H1 (cell line): ENCODE measurements around the gene RTTN. TPM values are rescaled to one million over a fixed set of nuclear protein-coding genes. Genes with fewer than 3 reads are reported as not detected.
A peak's percentile ranks its signal among the peaks of the same experiment; 100 is the strongest.

Experiments used
- CTCF ChIA-PET: fragments of 300-600 bp; sonication (Branson Sonifier 250); formaldehyde crosslinking; loops from one replicate; lab custom pipeline; 2021; ENCODE audit not compliant: partially characterized antibody; lab: Charles Lee
- POLR2A ChIA-PET: fragments of 300-600 bp; sonication (Branson Sonifier 250); formaldehyde crosslinking; loops from one replicate; lab custom pipeline; 2021; ENCODE audit warnings: inconsistent platforms; ENCODE audit not compliant: partially characterized antibody; lab: Charles Lee
- DNase-seq, 2 experiments: peaks; one replicate each; pipeline versions ENCODE4 v3.0.0 to v3.0.0-alpha.2; 2010 to 2022; ENCODE audit warnings: low spot score in 2 of 2, low read depth in 1 of 2, mixed read lengths in 1 of 2
- FAIRE-seq: peaks from 2 replicates; lab custom pipeline; 2011; peaks lifted over from hg19 to GRCh38; lab: Jason Lieb, UNC
- H2AFZ ChIP-seq: 2 replicates; pipeline ENCODE4 v1.8.1; 2012; ENCODE audit warnings: low read length, inconsistent platforms
- H2AK5ac ChIP-seq: 2 replicates; pipeline ENCODE4 v1.6.1; 2013; ENCODE audit warnings: low read depth, low read length
- H2BK120ac ChIP-seq: replicated peaks from 2 replicates; pipeline ENCODE3; 2013; ENCODE audit warnings: low read depth, low read length, inconsistent platforms
- H2BK12ac ChIP-seq: 2 replicates; pipeline ENCODE4 v1.6.1; 2013; ENCODE audit warnings: low read depth, low read length
- H2BK15ac ChIP-seq: 2 replicates; pipeline ENCODE4 v1.6.1; 2013; ENCODE audit warnings: low read length
- H2BK20ac ChIP-seq: 2 replicates; pipeline ENCODE4 v1.6.1; 2013; ENCODE audit warnings: low read length
- H2BK5ac ChIP-seq: 2 replicates; pipeline ENCODE4 v1.6.1; 2013; ENCODE audit warnings: low read depth, low read length
- H3K14ac ChIP-seq: 2 replicates; pipeline ENCODE4 v1.6.1; 2013; ENCODE audit warnings: inconsistent platforms; ENCODE audit not compliant: insufficient read length
- H3K18ac ChIP-seq: 2 replicates; pipeline ENCODE4 v1.6.1; 2013; ENCODE audit warnings: low read length; ENCODE audit errors: extremely low read depth
- H3K23ac ChIP-seq: 2 replicates; pipeline ENCODE4 v1.6.1; 2013; ENCODE audit warnings: inconsistent platforms; ENCODE audit not compliant: insufficient read length
- H3K23me2 ChIP-seq: 2 replicates; pipeline ENCODE4 v1.6.1; 2013; ENCODE audit warnings: low read depth, low read length
- H3K27ac ChIP-seq: 2 replicates; pipeline ENCODE4 v1.6.1; 2011; ENCODE audit warnings: low read depth, low read length, inconsistent platforms
- H3K27me3 ChIP-seq, 4 experiments: replicated peaks in 1 of 4; 1 replicate in 1 of 4; 2 replicates in 3 of 4; pipeline versions ENCODE4 v1.6.1 to v1.8.1; 2011 to 2013; ENCODE audit warnings: low read length in 3 of 4, mild to moderate bottlenecking in 3 of 4, inconsistent platforms in 2 of 4, mixed read lengths in 2 of 4, moderate library complexity in 1 of 4; ENCODE audit not compliant: control insufficient read depth in 3 of 4, insufficient read depth in 3 of 4; ENCODE audit errors: extremely low read depth in 1 of 4
- H3K36me3 ChIP-seq, 4 experiments: 2 replicates each; pipeline versions ENCODE4 v1.6.1 to v1.8.1; 2011 to 2013; ENCODE audit warnings: mild to moderate bottlenecking in 4 of 4, low read length in 3 of 4, moderate library complexity in 2 of 4, control low read depth in 1 of 4, inconsistent platforms in 1 of 4; ENCODE audit not compliant: insufficient read depth in 4 of 4, control insufficient read depth in 2 of 4
- H3K4ac ChIP-seq: replicated peaks from 2 replicates; pipeline ENCODE3; 2013; ENCODE audit warnings: low read length, low read depth, mixed read lengths, inconsistent platforms; ENCODE audit not compliant: insufficient read length
- H3K4me1 ChIP-seq, 4 experiments: replicated peaks in 1 of 4; 1 replicate in 1 of 4; 2 replicates in 3 of 4; pipeline versions ENCODE4 v1.6.1 to v1.8.1; 2011 to 2013; ENCODE audit warnings: low read length in 3 of 4, inconsistent platforms in 2 of 4, mixed read lengths in 1 of 4; ENCODE audit not compliant: insufficient read depth in 4 of 4, control insufficient read depth in 3 of 4
- H3K4me2 ChIP-seq, 2 experiments: 2 replicates each; pipeline versions ENCODE4 v1.6.1 to v1.8.1; 2011 to 2013; ENCODE audit warnings: low read depth in 2 of 2, low read length in 2 of 2, control low read depth in 1 of 2, inconsistent platforms in 1 of 2, mild to moderate bottlenecking in 1 of 2; ENCODE audit not compliant: insufficient read depth in 1 of 2
- H3K4me3 ChIP-seq, 4 experiments: fragments of 200-600, 300-600 bp in 1 of 4; sonication (generic), shearing (Covaris generic), sonication (Bioruptor Twin) in 1 of 4; 2 replicates each; pipeline versions ENCODE4 v1.5.1 to v1.8.1; 2011 to 2016; ENCODE audit warnings: low read length in 4 of 4, low read depth in 3 of 4, control low read depth in 2 of 4, inconsistent platforms in 2 of 4, mild to moderate bottlenecking in 2 of 4, mixed read lengths in 1 of 4, moderate library complexity in 1 of 4; ENCODE audit not compliant: insufficient read depth in 2 of 4; ENCODE audit errors: extremely low read depth in 1 of 4
- H3K56ac ChIP-seq: replicated peaks from 2 replicates; pipeline ENCODE3; 2013; ENCODE audit warnings: low read depth, mild to moderate bottlenecking, mixed read lengths, low read length, inconsistent platforms; ENCODE audit not compliant: insufficient read length
- H3K79me1 ChIP-seq: 2 replicates; pipeline ENCODE4 v1.6.1; 2013; ENCODE audit warnings: low read depth, low read length, control low read depth
- H3K79me2 ChIP-seq, 2 experiments: 2 replicates each; pipeline versions ENCODE4 v1.6.1 to v1.8.1; 2012 to 2013; ENCODE audit warnings: low read length in 2 of 2, mild to moderate bottlenecking in 2 of 2, inconsistent platforms in 1 of 2; ENCODE audit not compliant: insufficient read depth in 2 of 2, control insufficient read depth in 1 of 2
- H3K9ac ChIP-seq, 4 experiments: replicated peaks in 1 of 4; 1 replicate in 1 of 4; 2 replicates in 3 of 4; pipeline versions ENCODE4 v1.6.1 to v1.8.1; 2011 to 2013; ENCODE audit warnings: low read depth in 3 of 4, low read length in 3 of 4, control low read depth in 2 of 4, mild to moderate bottlenecking in 2 of 4, moderate library complexity in 2 of 4, inconsistent platforms in 1 of 4; ENCODE audit errors: extremely low read depth in 1 of 4
- H3K9me3 ChIP-seq, 2 experiments: 2 replicates each; pipeline versions ENCODE4 v1.6.1 to v1.8.1; 2012 to 2013; ENCODE audit warnings: mild to moderate bottlenecking in 2 of 2, moderate library complexity in 2 of 2, control low read depth in 1 of 2, inconsistent platforms in 1 of 2, low read depth in 1 of 2, low read length in 1 of 2, mixed read lengths in 1 of 2; ENCODE audit not compliant: insufficient read depth in 2 of 2
- H4K20me1 ChIP-seq, 2 experiments: replicated peaks in 1 of 2; 2 replicates each; pipeline versions ENCODE3 to v1.8.1; 2011 to 2013; ENCODE audit warnings: inconsistent platforms in 2 of 2, low read length in 2 of 2, mild to moderate bottlenecking in 1 of 2; ENCODE audit not compliant: insufficient read depth in 2 of 2, control insufficient read depth in 1 of 2
- H4K5ac ChIP-seq: 2 replicates; pipeline ENCODE4 v1.6.1; 2013; ENCODE audit warnings: low read length, low read depth, mixed read lengths, inconsistent platforms; ENCODE audit not compliant: insufficient read length
- H4K8ac ChIP-seq: 2 replicates; pipeline ENCODE4 v1.8.0; 2013; ENCODE audit warnings: mild to moderate bottlenecking, moderate library complexity, low read length, inconsistent platforms; ENCODE audit not compliant: insufficient read depth; ENCODE audit errors: extremely low read depth
- H4K91ac ChIP-seq: replicated peaks from 2 replicates; pipeline ENCODE3; 2013; ENCODE audit warnings: low read length, mixed read lengths, inconsistent platforms; ENCODE audit not compliant: insufficient read length
- GTF2F1 ChIP-seq: IDR thresholded peaks from 2 replicates; pipeline ENCODE4 v1.6.1; 2012; ENCODE audit warnings: low read depth, low read length, improper control_type of control experiment, borderline replicate concordance
- JUN ChIP-seq: IDR thresholded peaks from 2 replicates; pipeline ENCODE4 v1.6.1; 2011; ENCODE audit warnings: low read depth, mild to moderate bottlenecking, improper control_type of control experiment, low read length
- MAFK ChIP-seq: IDR thresholded peaks from 2 replicates; pipeline ENCODE4 v1.6.1; 2012; ENCODE audit warnings: low read depth, mild to moderate bottlenecking, improper control_type of control experiment, low read length
- PHF8 ChIP-seq: fragments of 200-600 bp; sonication (generic); conservative IDR thresholded peaks from 2 replicates; pipeline ENCODE4 v1.7.1; 2012; ENCODE audit warnings: low read depth, mild to moderate bottlenecking, inconsistent platforms, low read length, moderate library complexity
- TAF1 ChIP-seq: IDR thresholded peaks from 2 replicates; pipeline ENCODE4 v1.6.1; 2011; ENCODE audit warnings: mild to moderate bottlenecking, low read depth, low read length
- polyA plus RNA-seq, 7 experiments: library from polyadenylated mRNA; depleted of rRNA in 3 of 7; stranded (reverse) in 5 of 7; unstranded in 2 of 7; fragments of >200 nt in 5 of 7; fragments of 200-250 nt in 2 of 7; gene quantifications; 1 replicate in 5 of 7; 2 replicates in 1 of 7; 4 replicates in 1 of 7; pipeline versions ENCODE4 v1.2.1 to v1.2.3, GENCODE V29; 2011 to 2013; ENCODE audit warnings: missing spikeins in 2 of 7, mixed read lengths in 2 of 7
- total RNA-seq: library from RNA; stranded (reverse); fragmentation: NEBNext Ultra II Directional; extraction: Animal tissue kit (Norgen Biotek cat#: 25700); gene quantifications from 2 replicates; pipeline ENCODE4 v1.2.1, GENCODE V29; 2021

Gene RTTN
- total and polyA plus RNA-seq, 2 of the 8 experiments (the other 6 are each of a cell fraction or from before 2014, with no cell fraction given): 9.1 to 21.4 TPM

GRCh38 chr18:70069382-70069781, 136.1 kb downstream of the RTTN start:
- POLR2A ChIA-PET: no interaction called here
- no peak overlapping the region for H3K4ac ChIP-seq
- no peak overlapping the region for H2AFZ ChIP-seq
- no peak overlapping the region for H2AK5ac ChIP-seq
- H3K14ac ChIP-seq: no peak overlapping the region
- H2BK5ac ChIP-seq: no peak overlapping the region
- H3K56ac ChIP-seq: no peak overlapping the region
- H2BK120ac ChIP-seq: no peak overlapping the region
- no peaks in the 10 kb centered on the region for H3K36me3 ChIP-seq
- no peak overlapping the region for H3K9ac ChIP-seq
- no peak overlapping the region for H3K27ac ChIP-seq
- FAIRE-seq: no peak
- H3K23ac ChIP-seq: no peak overlapping the region
- no peak overlapping the region for H2BK12ac ChIP-seq
- no peak overlapping the region for H3K4me2 ChIP-seq
- no peak overlapping the region for H2BK15ac ChIP-seq
- H3K27me3 ChIP-seq: peaks cover 0 to 1% (median 0%) of the 10 kb centered on the region in 4 experiments; a peak in 1 of 7 replicates
- CTCF ChIA-PET: interaction anchor here (1.0 to 2.9 kb wide), 3 partner anchors 16 to 1213 kb away, joined by 3 to 10 read pairs (median 3); no protein-coding TSS in a partner anchor
- no peak for DNase-seq
- no peak overlapping the region for H4K91ac ChIP-seq
- no peak overlapping the region for H3K18ac ChIP-seq
- H3K9me3 ChIP-seq: no peaks in the 10 kb centered on the region
- H3K79me2 ChIP-seq: no peaks in the 10 kb centered on the region
- no peaks in the 10 kb centered on the region for H3K23me2 ChIP-seq
- H2BK20ac ChIP-seq: no peak overlapping the region
- no peak overlapping the region for H3K4me3 ChIP-seq
- no peak for TF ChIP-seq TAF1
- no peak for TF ChIP-seq JUN
- TF ChIP-seq PHF8: no peak
- peak; percentile 10; the same call in 1 of the 2 replicates for TF ChIP-seq MAFK
- no peak for TF ChIP-seq GTF2F1
- TF ChIP-seq, all 59 proteins: peak for 1
- Histone ChIP-seq H4K8ac (no peak overlapping the region), H4K20me1 (no peaks in the 10 kb centered on the region), H3K79me1 (no peaks in the 10 kb centered on the region), H4K5ac (no peak overlapping the region), H3K4me1 (no peaks in the 10 kb centered on the region)
